ENCODE measurements around the gene KCNN2.
"Not testable (repeated sequence)": the region's sequence is repeated elsewhere in the genome, so short reads cannot be mapped to it uniquely, and the experiment has no call there.

Gene KCNN2

GRCh38 chr5:114408847-114409246, 47.0 kb downstream of the KCNN2 start:
- H3K27me3 ChIP-seq (ENCODE audit: control insufficient read depth, insufficient read depth, low read length) = no peaks in the 10 kb centered on the region
- peaks cover 14% of the 10 kb centered on the region for H3K4me1 ChIP-seq (ENCODE audit: control insufficient read depth, insufficient read depth, low read length)
- no peak overlapping the region for H3K4me3 ChIP-seq (ENCODE audit: low read depth, low read length)
- no peaks in the 10 kb centered on the region for H3K9me3 ChIP-seq (ENCODE audit: control insufficient read depth, insufficient read depth, low read length)
- H3K9ac ChIP-seq (ENCODE audit: low read depth, low read length) = no peak overlapping the region
- no peaks in the 10 kb centered on the region for H3K36me3 ChIP-seq (ENCODE audit: control insufficient read depth, insufficient read depth, low read length)

GRCh38 chr5:114411380-114411931, 49.6 kb downstream of the KCNN2 start:
- Histone ChIP-seq H3K4me1 (ENCODE audit: control insufficient read depth, insufficient read depth, low read length) (peaks cover 14% of the 10 kb centered on the region), H3K9me3 (ENCODE audit: control insufficient read depth, insufficient read depth, low read length) (no peaks in the 10 kb centered on the region), H3K36me3 (ENCODE audit: control insufficient read depth, insufficient read depth, low read length) (no peaks in the 10 kb centered on the region), H3K9ac (ENCODE audit: low read depth, low read length) (no peak overlapping the region), H3K27me3 (ENCODE audit: control insufficient read depth, insufficient read depth, low read length) (no peaks in the 10 kb centered on the region), H3K4me3 (ENCODE audit: low read depth, low read length) (no peak overlapping the region)

GRCh38 chr5:114412510-114413171, 50.8 kb downstream of the KCNN2 start:
- H3K36me3 ChIP-seq (ENCODE audit: control insufficient read depth, insufficient read depth, low read length) = no peaks in the 10 kb centered on the region
- no peaks in the 10 kb centered on the region for H3K27me3 ChIP-seq (ENCODE audit: control insufficient read depth, insufficient read depth, low read length)
- peaks cover 12% of the 10 kb centered on the region for H3K4me1 ChIP-seq (ENCODE audit: control insufficient read depth, insufficient read depth, low read length)
- no peak overlapping the region for H3K4me3 ChIP-seq (ENCODE audit: low read depth, low read length)
- no peaks in the 10 kb centered on the region for H3K9me3 ChIP-seq (ENCODE audit: control insufficient read depth, insufficient read depth, low read length)
- no peak overlapping the region for H3K9ac ChIP-seq (ENCODE audit: low read depth, low read length)

- no peaks in the 10 kb centered on the region for H3K9me3 ChIP-seq (ENCODE audit: control insufficient read depth, insufficient read depth, low read length)
- no peak overlapping the region for H3K4me3 ChIP-seq (ENCODE audit: low read depth, low read length)
- no peaks in the 10 kb centered on the region for H3K36me3 ChIP-seq (ENCODE audit: control insufficient read depth, insufficient read depth, low read length)
- H3K9ac ChIP-seq (ENCODE audit: low read depth, low read length) = no peak overlapping the region
- H3K4me1 ChIP-seq (ENCODE audit: control insufficient read depth, insufficient read depth, low read length) = no peaks in the 10 kb centered on the region
- H3K27me3 ChIP-seq (ENCODE audit: control insufficient read depth, insufficient read depth, low read length) = no peaks in the 10 kb centered on the region
These were observed 53.9 kb downstream of the KCNN2 start for GRCh38 chr5:114415760-114416159.

DNA sequence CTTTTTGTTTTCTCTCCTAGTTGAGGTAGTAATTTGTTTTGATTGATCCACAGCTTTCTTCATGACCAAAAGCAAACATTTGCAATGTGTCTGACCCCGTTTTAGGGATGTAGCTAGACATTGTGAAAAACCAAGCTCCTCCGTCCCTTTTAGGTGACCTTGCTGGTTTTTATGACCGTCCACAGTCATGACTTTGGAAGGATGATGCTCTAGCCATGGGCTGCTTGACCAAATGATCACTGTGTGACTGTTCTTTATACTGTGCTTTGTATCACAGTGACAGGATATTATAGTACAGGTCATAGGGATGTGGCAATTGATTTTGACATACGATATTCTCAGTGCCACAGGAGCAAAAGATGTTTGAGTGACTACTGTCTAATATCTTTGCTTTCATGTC, 54.4 kb downstream of the KCNN2 start:
- no peaks in the 10 kb centered on the region for H3K36me3 ChIP-seq (ENCODE audit: control insufficient read depth, insufficient read depth, low read length)
- H3K4me3 ChIP-seq (ENCODE audit: low read depth, low read length) = no peak overlapping the region
- H3K9me3 ChIP-seq (ENCODE audit: control insufficient read depth, insufficient read depth, low read length) = no peaks in the 10 kb centered on the region
- no peaks in the 10 kb centered on the region for H3K27me3 ChIP-seq (ENCODE audit: control insufficient read depth, insufficient read depth, low read length)
- H3K4me1 ChIP-seq (ENCODE audit: control insufficient read depth, insufficient read depth, low read length) = no peaks in the 10 kb centered on the region
- H3K9ac ChIP-seq (ENCODE audit: low read depth, low read length) = no peak overlapping the region

DNA sequence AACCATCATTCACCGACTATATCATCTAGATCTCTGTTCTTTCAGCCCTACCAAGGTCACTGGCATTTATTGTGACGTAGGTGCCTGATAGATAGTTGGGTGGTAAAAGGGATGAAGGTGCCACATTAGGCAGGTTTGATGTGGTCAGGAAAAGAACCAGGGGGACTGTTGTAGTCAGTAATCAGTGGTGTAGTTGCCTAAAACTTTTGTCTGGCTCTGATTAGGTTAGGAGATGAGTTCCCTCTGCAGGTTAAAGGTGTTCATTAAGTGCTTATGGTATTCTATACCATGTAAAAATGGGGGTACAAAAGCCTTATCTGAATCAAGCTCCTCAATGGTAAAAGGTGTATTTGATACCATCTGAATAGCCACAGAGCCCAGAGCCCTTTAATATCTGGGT, 55.6 kb downstream of the KCNN2 start:
- Histone ChIP-seq H3K9ac (ENCODE audit: low read depth, low read length) (no peak overlapping the region), H3K9me3 (ENCODE audit: control insufficient read depth, insufficient read depth, low read length) (no peaks in the 10 kb centered on the region), H3K27me3 (ENCODE audit: control insufficient read depth, insufficient read depth, low read length) (no peaks in the 10 kb centered on the region), H3K36me3 (ENCODE audit: control insufficient read depth, insufficient read depth, low read length) (no peaks in the 10 kb centered on the region), H3K4me3 (ENCODE audit: low read depth, low read length) (no peak overlapping the region), H3K4me1 (ENCODE audit: control insufficient read depth, insufficient read depth, low read length) (no peaks in the 10 kb centered on the region)

DNA sequence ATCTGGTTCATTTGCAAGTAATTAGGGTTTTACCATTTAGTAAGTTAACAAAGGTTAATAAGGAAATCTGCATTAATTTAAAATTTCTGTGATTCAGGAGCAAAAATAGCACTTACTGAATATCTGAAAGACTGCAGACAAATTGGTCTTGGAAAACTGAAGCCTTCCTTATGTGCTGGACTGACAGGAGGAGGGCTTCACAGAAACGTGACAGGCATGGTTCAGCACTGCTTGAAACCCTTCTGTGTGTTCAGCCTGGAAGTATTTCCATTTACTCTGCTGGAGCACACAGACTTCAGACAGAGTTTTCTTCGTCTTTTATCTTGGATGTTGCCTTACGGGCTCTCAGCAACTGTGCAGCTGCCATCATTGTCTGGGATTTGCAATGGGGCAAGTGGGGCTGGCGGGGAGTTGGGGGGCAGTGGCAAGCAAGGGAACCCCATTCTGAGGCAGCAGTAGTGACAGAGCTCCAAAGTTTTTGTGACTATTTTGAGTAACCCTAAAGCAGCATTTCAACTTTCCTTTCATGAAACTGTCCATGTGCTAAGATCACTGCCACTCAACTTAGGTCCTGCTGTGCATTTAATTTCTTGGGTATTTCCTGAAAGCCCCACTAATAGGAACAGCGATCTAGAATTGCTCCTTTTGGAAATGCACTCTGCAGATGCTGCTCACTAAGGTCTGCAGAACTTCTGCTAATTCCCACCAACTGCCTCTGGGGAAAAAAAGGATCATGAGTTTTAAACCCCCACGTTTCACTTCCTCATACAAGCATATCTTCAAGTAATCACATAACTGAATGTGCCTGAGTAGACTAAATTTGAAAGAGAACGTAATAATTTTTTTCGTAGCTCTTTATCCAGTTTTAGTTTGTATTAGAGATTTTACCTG, 56.6 kb downstream of the KCNN2 start:
- H3K27me3 ChIP-seq (ENCODE audit: control insufficient read depth, insufficient read depth, low read length) = no peaks in the 10 kb centered on the region
- H3K9ac ChIP-seq (ENCODE audit: low read depth, low read length) = no peak overlapping the region
- no peak overlapping the region for H3K4me3 ChIP-seq (ENCODE audit: low read depth, low read length)
- no peaks in the 10 kb centered on the region for H3K36me3 ChIP-seq (ENCODE audit: control insufficient read depth, insufficient read depth, low read length)
- no peaks in the 10 kb centered on the region for H3K4me1 ChIP-seq (ENCODE audit: control insufficient read depth, insufficient read depth, low read length)
- H3K9me3 ChIP-seq (ENCODE audit: control insufficient read depth, insufficient read depth, low read length) = no peaks in the 10 kb centered on the region

- no peak overlapping the region for H3K4me3 ChIP-seq (ENCODE audit: low read depth, low read length)
- no peaks in the 10 kb centered on the region for H3K9me3 ChIP-seq (ENCODE audit: control insufficient read depth, insufficient read depth, low read length)
- no peaks in the 10 kb centered on the region for H3K27me3 ChIP-seq (ENCODE audit: control insufficient read depth, insufficient read depth, low read length)
- no peaks in the 10 kb centered on the region for H3K4me1 ChIP-seq (ENCODE audit: control insufficient read depth, insufficient read depth, low read length)
- no peaks in the 10 kb centered on the region for H3K36me3 ChIP-seq (ENCODE audit: control insufficient read depth, insufficient read depth, low read length)
- no peak overlapping the region for H3K9ac ChIP-seq (ENCODE audit: low read depth, low read length)
These were observed 57.2 kb downstream of the KCNN2 start for GRCh38 chr5:114419067-114419388.

- H3K36me3 ChIP-seq (ENCODE audit: control insufficient read depth, insufficient read depth, low read length) = no peaks in the 10 kb centered on the region
- no peak overlapping the region for H3K9ac ChIP-seq (ENCODE audit: low read depth, low read length)
- no peak overlapping the region for H3K4me3 ChIP-seq (ENCODE audit: low read depth, low read length)
These were observed 58.1 kb downstream of the KCNN2 start for GRCh38 chr5:114419959-114420358.

GRCh38 chr5:114427204-114427603, 65.3 kb downstream of the KCNN2 start:
- H3K9ac ChIP-seq (ENCODE audit: low read depth, low read length) = no peak overlapping the region
- no peak overlapping the region for H3K4me3 ChIP-seq (ENCODE audit: low read depth, low read length)
- no peaks in the 10 kb centered on the region for H3K27me3 ChIP-seq (ENCODE audit: control insufficient read depth, insufficient read depth, low read length)
- no peaks in the 10 kb centered on the region for H3K9me3 ChIP-seq (ENCODE audit: control insufficient read depth, insufficient read depth, low read length)
- no peaks in the 10 kb centered on the region for H3K36me3 ChIP-seq (ENCODE audit: control insufficient read depth, insufficient read depth, low read length)
- H3K4me1 ChIP-seq (ENCODE audit: control insufficient read depth, insufficient read depth, low read length) = no peaks in the 10 kb centered on the region

More at GRCh38 chr5:114419959-114420358, 58.1 kb downstream of the KCNN2 start:
- H3K4me1 ChIP-seq (ENCODE audit: control insufficient read depth, insufficient read depth, low read length) = no peaks in the 10 kb centered on the region
- H3K9me3 ChIP-seq (ENCODE audit: control insufficient read depth, insufficient read depth, low read length) = no peaks in the 10 kb centered on the region
- no peaks in the 10 kb centered on the region for H3K27me3 ChIP-seq (ENCODE audit: control insufficient read depth, insufficient read depth, low read length)

- Histone ChIP-seq H3K27me3 (ENCODE audit: control insufficient read depth, insufficient read depth, low read length) (no peaks in the 10 kb centered on the region), H3K4me1 (ENCODE audit: control insufficient read depth, insufficient read depth, low read length) (peaks cover 12% of the 10 kb centered on the region), H3K9me3 (ENCODE audit: control insufficient read depth, insufficient read depth, low read length) (no peaks in the 10 kb centered on the region), H3K9ac (ENCODE audit: low read depth, low read length) (no peak overlapping the region), H3K36me3 (ENCODE audit: control insufficient read depth, insufficient read depth, low read length) (no peaks in the 10 kb centered on the region), H3K4me3 (ENCODE audit: low read depth, low read length) (no peak overlapping the region)
These were observed 68.7 kb downstream of the KCNN2 start for GRCh38 chr5:114430532-114430931.

DNA sequence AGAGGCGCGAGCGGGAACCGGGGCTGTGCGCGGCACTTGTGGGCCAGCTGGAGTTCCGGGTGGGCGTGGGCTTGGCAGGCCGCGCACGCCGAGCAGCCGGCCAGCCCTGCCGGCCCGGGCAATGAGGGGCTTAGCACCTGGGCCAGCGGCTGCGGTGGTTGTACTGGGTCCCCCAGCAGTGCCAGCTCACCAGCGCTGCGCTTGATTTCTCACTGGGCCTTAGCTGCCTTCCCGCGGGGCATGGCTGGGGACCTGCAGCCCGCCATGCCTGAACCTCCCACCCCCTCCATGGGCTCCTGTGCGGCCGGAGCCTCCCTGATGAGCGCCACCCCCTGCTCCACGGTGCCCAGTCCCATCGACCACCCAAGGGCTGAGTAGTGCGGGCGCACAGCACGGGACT, 70.8 kb downstream of the KCNN2 start:
- not testable (repeated sequence) for H3K9me3 ChIP-seq (ENCODE audit: control insufficient read depth, insufficient read depth, low read length); H3K27me3 ChIP-seq (ENCODE audit: control insufficient read depth, insufficient read depth, low read length); H3K9ac ChIP-seq (ENCODE audit: low read depth, low read length); H3K4me3 ChIP-seq (ENCODE audit: low read depth, low read length); H3K36me3 ChIP-seq (ENCODE audit: control insufficient read depth, insufficient read depth, low read length)
- H3K4me1 ChIP-seq (ENCODE audit: control insufficient read depth, insufficient read depth, low read length) = peaks cover 23% of the 10 kb centered on the region
